Stimulated activated CD4-positive, alpha-beta T cell treated with anti-CD3 and anti-CD28 coated beads, Interleukin-15, amount 100 ng/mL, for 1 hour (primary cell): ENCODE results near the gene FSTL3.
A peak's percentile ranks its signal among the peaks of the same experiment; 100 is the strongest.
"Not testable (repeated sequence)": the region's sequence is repeated elsewhere in the genome, so short reads cannot be mapped to it uniquely, and the experiment has no call there.

ENCODE experiments used
- DNase-seq, 2 donors: peaks; one replicate each; pipeline ENCODE4 v3.0.0-alpha.2; 2020; ENCODE audit warnings: low read depth in 1 of 2, low spot score in 1 of 2

Gene FSTL3

GRCh38 chr19:681029-682019 is 5.1 kb downstream of the FSTL3 start:
- peak in 1 of 2 donors; percentile 90 for DNase-seq

DNA sequence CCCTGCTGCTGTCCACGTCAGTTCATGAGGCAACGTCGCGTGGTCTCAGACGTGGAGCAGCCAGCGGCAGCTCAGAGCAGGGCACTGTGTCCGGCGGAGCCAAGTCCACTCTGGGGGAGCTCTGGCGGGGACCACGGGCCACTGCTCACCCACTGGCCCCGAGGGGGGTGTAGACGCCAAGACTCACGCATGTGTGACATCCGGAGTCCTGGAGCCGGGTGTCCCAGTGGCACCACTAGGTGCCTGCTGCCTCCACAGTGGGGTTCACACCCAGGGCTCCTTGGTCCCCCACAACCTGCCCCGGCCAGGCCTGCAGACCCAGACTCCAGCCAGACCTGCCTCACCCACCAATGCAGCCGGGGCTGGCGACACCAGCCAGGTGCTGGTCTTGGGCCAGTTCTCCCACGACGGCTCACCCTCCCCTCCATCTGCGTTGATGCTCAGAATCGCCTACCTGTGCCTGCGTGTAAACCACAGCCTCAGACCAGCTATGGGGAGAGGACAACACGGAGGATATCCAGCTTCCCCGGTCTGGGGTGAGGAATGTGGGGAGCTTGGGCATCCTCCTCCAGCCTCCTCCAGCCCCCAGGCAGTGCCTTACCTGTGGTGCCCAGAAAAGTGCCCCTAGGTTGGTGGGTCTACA is 6.6 kb downstream of the FSTL3 start:
- no peak for DNase-seq

- DNase-seq = no peak
Observed at GRCh38 chr19:685454-685931, 9.3 kb downstream of the FSTL3 start.

DNA sequence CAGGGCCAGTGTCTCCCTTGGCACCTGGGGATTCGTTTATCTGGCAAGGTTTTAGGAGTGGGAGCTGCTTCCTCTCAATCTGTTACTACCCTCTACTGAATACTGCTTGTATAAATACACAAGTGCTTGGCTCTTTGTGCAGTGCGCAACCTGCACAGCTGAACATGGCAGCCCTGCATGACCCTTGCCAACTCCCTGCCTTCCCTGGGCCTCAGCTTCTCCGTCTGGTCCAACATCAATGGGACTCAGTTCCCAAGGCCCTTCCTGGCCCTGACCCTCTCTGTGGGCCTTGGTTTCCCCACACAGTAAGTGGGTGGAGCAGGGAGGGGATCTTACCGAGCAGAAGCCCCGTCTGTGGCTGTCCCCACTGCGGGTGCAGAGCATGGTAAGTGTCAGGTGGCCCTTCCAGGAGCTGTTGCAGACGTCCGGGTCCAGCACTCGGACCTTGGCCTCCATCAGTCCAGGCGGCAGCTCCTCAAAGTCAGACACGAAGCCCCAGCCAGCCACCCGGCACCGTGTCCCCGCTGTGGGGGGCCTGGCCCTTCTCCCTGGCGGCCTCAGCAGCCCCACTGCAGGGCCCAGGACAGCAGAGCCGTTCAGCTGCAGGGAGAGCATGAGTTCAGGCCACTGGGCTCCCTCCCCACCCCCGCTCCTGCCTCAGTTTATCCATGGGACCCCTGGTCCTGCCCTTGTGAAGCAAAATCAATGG is 10.6 kb downstream of the FSTL3 start:
- DNase-seq = no peak

GRCh38 chr19:687569-688166 is 11.5 kb downstream of the FSTL3 start:
- no peak for DNase-seq

DNA sequence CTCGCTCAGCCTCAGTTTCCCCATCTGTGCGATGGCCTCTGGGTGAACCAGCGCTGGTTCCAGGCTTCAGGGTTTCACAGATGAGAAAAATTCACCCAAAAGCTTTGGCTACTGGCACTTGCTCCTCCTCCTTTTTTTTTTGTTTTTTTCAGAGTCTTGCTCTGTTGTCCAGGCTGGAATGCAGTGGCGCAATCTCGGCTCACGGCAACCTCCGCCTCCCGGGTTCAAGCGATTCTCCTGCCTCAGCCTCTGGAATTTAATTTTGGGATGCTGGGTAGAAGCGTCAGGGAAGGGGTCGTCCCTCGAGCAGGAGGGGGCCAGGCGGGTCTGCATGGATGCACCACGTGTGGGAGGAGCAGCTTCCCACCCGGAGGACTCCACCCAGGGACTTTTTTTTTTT is 12.0 kb downstream of the FSTL3 start:
- no peak for DNase-seq

DNA sequence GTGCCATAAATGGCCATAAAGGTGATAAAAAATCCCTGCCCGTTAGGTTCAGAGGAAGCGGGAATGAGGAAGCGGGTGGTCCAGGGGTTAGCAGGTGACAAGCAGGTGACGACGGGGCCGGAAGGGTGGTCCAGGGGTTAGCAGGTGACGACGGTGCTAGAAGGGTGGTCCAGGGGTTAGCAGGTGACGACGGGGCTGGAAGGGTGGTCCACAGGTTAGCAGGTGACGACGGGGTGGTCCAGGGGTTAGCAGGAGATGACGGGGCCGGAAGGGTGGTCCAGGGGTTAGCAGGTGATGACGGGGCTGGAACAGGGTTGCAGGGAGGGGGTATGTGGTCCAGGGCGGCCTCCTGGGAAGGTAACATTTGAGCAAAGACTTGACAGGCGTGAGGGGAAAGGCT is 12.8 kb downstream of the FSTL3 start:
- DNase-seq = no peak

DNA sequence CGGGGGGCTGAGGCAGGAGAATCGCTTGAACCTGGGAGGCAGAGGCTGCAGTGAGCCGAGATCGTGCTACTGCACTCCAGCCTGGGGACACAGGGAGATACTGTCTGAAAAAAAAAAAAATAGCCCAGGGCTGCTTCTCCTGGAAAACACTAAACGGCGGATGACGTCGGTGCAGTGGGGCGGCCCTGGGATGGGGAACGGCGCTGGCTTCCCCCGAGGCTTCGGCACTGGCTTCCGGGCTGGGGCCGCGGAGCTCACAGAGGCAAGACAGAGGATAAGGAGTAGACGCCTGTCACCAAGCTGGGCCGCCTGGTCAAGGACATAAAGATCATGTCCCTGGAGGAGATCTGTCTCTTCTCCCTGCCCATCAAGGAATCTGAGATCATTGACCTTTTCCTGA is 14.0 kb downstream of the FSTL3 start:
- no peak for DNase-seq

- no peak for DNase-seq
Observed at GRCh38 chr19:694481-695351, 18.5 kb downstream of the FSTL3 start.

GRCh38 chr19:695352-695949 is 19.3 kb downstream of the FSTL3 start, which contains the start of gene PRSS57:
Gene PRSS57 (minus strand): TSS chr19:695452. CDS start chr19:695430, 22 bp downstream.
- DNase-seq = no peak

GRCh38 chr19:698529-698928 is 22.3 kb downstream of the FSTL3 start:
- DNase-seq = not testable (repeated sequence)

GRCh38 chr19:699885-700284 is 23.7 kb downstream of the FSTL3 start:
- DNase-seq = not testable (repeated sequence)

DNA sequence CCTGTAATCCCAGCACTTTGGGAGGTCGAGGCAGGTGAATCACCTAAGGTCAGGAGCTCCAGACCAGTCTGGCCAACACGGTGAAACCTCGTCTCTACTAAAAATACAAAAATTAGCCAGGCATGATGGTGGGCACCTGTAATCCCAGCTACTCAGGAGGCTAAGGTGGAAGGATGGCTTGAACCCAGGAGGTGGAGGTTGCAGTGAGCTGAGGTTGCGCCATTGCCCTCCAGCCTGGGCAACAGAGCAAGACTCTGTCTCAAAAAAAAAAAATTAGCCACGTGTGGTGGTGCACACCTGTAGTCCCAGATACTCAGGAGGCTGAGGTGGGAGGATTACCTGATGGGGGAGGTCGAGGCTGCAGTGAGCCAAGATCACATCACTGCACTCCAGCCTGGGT is 26.7 kb downstream of the FSTL3 start:
- not testable (repeated sequence) for DNase-seq

- DNase-seq = no peak
Observed at GRCh38 chr19:703329-703650, 27.1 kb downstream of the FSTL3 start.

DNA sequence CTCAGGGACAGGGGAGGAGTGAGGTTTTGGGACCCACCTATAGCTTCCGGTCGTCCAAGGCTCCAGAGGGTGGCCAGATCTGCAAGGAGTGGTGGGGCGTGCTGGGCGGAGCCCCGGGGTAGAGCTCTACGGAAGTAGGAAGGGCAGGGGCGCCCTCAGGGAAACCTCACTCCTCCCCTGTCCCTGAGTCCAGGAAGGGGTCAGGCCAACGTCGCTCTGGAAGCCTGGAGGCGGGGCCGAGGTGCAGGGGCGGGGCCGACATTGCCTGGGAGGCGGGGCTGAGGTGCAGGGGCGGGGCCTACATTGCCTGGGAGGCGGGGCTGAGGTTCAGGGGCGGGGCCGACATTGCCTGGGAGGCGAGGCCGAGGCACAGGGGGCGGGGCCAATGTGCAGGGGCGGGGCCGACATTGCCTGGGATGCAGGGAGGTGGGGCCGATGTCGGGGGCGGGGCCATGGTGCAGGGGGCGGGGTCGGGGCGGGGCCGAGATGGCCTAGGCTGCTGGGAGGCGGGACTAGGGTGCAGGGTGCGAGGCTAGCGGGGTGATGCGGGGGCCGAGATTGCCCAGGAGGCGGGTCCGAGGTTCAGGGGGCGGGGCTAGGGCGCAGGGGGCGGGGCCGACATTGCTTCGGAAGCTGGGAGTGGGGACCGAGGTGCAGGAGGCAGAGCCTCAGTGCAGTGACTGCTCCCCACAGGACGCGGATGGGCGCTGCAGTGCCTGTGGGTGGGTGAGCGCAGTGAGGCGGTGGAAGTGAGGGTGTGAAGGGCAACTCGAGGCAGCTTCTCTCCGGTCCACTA is 27.7 kb downstream of the FSTL3 start:
- peak; percentile 29 to 53 for DNase-seq

DNA sequence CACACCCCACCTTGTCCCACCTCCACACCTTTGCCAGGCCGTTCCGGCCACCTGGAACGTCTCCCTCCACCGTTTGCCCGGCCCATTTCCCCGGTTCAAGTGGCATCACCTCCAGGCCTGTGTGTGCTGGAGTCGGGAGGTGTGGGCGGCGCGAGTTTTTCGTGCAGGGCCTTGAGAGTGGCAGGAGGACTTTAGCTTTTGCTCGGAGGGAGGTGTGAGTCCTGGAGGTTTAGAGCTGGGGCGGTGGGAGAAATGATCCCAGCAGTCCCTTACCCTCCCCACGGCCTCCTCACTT is 28.2 kb downstream of the FSTL3 start:
- no peak for DNase-seq

- DNase-seq = no peak
Observed at GRCh38 chr19:708154-709143, 32.3 kb downstream of the FSTL3 start, which contains the start of gene PALM. Gene PALM (plus strand): TSS chr19:708935. CDS start chr19:709147, 212 bp downstream.
